Stimulated activated CD4-positive, alpha-beta T cell treated with anti-CD3 and anti-CD28 coated beads, Interleukin-4, amount 100 ng/mL, for 48 hours (primary cell): ENCODE data around the gene HINT3.
"Not testable (repeated sequence)": the region's sequence is repeated elsewhere in the genome, so short reads cannot be mapped to it uniquely, and the experiment has no call there.

Source experiments
- DNase-seq, 2 donors: peaks; one replicate each; pipeline ENCODE4 v3.0.0-alpha.2; 2020; ENCODE audit warnings: low read depth in 2 of 2

Gene HINT3

DNA sequence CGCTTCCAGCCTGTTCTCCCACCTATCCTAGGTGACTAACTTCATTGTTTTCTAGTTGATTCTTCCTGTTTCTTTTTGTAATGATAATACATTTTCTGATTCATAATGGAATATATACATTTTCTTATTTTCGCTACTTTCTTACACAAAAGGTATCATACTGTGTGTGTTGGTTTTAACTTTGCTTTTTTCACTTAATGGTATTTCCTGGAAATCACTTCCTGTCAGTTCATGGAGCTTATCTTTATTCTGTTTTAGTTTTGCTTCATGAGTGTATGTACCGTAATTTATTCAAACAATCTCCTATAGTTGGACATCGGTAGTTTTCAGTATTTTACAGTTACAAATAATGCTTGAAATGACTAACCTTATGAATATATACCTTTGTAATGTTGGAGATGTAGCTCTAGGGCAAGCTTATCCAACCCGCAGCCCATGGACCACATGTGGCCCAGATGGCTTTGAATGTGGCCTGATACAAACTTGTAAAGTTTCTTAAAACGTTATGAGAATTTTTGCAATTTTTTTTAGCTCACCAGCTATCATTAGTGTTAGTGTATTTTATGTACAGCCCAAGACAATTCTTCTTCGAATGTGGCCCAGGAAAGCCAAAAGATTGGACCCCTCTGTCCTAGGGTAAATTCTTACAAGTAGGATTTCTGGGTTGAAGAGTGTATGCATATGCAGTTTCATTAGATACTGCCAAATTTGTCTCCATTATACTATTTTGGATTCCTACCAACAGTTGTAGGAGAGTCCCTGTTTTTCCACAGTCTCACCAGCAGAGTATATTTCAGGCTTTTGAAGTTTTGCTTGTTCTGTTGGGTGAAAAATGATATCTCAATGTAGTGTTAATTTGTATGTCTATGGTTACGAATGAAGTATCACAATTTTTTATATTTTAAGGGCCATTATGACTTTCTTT lies 46.4 kb downstream of the HINT3 start:
- DNase-seq: no peak

- no peak for DNase-seq
These were observed 51.2 kb downstream of the HINT3 start for GRCh38 chr6:126007800-126008199.

DNA sequence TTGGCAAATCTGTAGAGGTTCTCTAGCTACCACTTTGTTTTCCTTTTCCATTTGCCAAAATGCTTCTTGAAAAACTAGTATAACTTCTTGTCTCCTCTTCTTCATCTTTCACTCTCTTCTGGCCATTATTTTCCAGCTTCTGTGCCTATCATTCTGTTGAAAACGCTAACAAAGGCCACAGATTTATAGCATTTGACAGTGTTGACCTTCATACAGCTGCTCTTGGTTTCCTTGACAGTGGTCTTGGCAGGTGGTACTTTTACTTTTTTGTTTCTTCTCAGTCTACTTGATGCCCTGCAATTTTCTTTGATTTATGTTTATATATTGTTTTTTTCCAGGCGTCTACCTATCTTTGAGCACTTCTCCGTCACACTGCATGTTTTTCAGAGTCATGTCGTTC lies 53.5 kb downstream of the HINT3 start:
- DNase-seq: no peak

DNA sequence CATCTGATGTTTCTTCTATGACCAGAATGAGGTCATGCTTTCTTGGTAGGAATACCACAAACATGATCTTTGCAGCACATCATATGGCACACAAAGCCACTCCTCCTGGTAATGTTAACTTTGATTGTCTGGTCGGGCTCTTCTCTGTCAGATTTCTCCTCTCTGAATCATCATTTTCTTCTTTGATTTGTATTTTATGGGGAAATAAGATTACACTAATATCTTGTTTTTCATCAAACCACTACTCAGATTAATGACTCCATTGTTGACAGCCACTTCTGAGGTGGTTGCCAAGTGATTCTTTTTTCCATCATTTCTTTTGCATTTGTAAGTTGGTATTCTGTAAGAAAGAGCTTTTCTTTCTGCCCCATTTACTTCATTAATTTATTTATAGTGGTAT lies 59.3 kb downstream of the HINT3 start:
- DNase-seq: no peak

DNA sequence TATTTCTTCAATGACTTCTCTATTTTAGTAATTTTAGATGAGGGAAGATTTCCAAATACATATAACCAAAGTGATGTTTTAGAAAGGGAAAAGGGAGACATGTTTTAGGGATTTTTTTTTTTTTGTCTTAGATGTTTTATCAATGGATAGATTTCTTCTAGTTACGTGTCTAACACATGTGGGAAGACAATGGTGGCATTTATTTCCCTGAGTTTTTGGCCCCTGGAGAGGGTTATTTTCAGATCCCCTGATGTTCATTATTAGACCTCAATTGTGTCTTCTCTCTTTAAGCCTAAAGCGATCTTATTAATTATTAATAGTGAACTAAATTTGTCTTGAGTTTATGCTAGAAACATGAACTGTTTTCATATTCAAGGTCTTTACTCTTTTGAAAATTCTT lies 60.0 kb downstream of the HINT3 start:
- no peak for DNase-seq

GRCh38 chr6:126017668-126018067 lies 61.1 kb downstream of the HINT3 start:
- DNase-seq: no peak

DNA sequence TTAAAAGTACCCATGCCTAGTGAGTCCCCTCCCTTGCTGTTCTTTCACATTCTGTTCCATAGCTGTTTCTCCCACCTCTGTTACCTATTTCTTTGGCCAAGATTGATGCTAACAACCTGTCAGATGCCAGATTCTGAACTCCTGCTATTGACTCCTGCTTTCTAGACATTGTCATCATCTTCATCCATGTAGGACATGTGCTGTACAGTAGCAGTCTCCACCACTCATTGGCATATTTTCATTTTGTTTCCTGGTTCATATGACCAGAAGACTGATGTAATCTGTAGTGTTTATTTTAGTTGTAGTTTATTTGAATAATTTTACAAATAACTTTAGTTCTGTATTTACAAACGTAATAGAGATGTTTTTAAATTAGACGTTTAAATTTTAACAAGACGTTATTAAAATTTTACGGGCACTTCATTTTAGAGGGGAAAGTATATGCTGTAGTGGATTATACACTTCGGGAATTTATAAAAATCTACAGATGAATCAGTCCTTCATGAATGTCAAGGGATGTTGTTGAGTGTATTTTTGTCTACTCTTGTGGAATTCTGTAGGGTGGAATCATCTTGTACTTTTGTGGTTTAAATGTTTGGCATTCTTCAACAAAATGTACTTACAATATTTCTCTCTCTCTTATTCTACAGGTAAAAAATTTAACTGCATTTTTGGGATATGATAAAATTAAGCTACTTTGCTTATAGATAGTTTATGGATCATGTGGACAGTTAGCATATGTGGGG lies 63.9 kb downstream of the HINT3 start:
- no peak for DNase-seq

- not testable (repeated sequence) for DNase-seq
These were observed 66.9 kb downstream of the HINT3 start for GRCh38 chr6:126023474-126023873.

GRCh38 chr6:126026001-126026400 lies 69.4 kb downstream of the HINT3 start:
- DNase-seq: no peak

GRCh38 chr6:126027601-126028000 lies 71.0 kb downstream of the HINT3 start:
- DNase-seq: no peak
